Activated T-helper 1 cell treated with Interleukin-2 at 50 U/mL for 16 hours (primary cell): Measurements from ENCODE around the gene ST3GAL4.
"Not testable (repeated sequence)": the region's sequence is repeated elsewhere in the genome, so short reads cannot be mapped to it uniquely, and the experiment has no call there.

Experiments
- DNase-seq: peaks from one replicate; pipeline ENCODE4 v3.0.0-alpha.2; 2020; ENCODE audit warnings: low read depth

Gene ST3GAL4

GRCh38 chr11:126346586-126346940, 8.9 kb upstream of the ST3GAL4 start:
- no peak for DNase-seq

GRCh38 chr11:126346946-126347345, 8.5 kb upstream of the ST3GAL4 start:
- DNase-seq: not testable (repeated sequence)

GRCh38 chr11:126347751-126348668, 7.5 kb upstream of the ST3GAL4 start:
- DNase-seq: no peak

GRCh38 chr11:126348806-126349582, 6.5 kb upstream of the ST3GAL4 start:
- DNase-seq: no peak

GRCh38 chr11:126350836-126351235, 4.7 kb upstream of the ST3GAL4 start:
- no peak for DNase-seq

GRCh38 chr11:126352163-126352562, 3.3 kb upstream of the ST3GAL4 start:
- no peak for DNase-seq

- no peak for DNase-seq
These were observed 2.3 kb upstream of the ST3GAL4 start for GRCh38 chr11:126352934-126353801.

- DNase-seq: no peak
These were observed 709 bp upstream of the ST3GAL4 start for GRCh38 chr11:126354631-126355323.

- DNase-seq: no peak
These were observed 726 bp downstream of the ST3GAL4 start for GRCh38 chr11:126355926-126356897.

- DNase-seq: no peak
These were observed 1.8 kb downstream of the ST3GAL4 start for GRCh38 chr11:126357055-126357962.

GRCh38 chr11:126357969-126358762, 2.7 kb downstream of the ST3GAL4 start:
- no peak for DNase-seq

GRCh38 chr11:126358763-126359160, 3.3 kb downstream of the ST3GAL4 start:
- no peak for DNase-seq

GRCh38 chr11:126359431-126360048, 4.1 kb downstream of the ST3GAL4 start:
- DNase-seq: no peak

GRCh38 chr11:126360049-126360446, 4.6 kb downstream of the ST3GAL4 start:
- no peak for DNase-seq

GRCh38 chr11:126361400-126361799, 5.9 kb downstream of the ST3GAL4 start:
- DNase-seq: no peak

- no peak for DNase-seq
These were observed 7.6 kb downstream of the ST3GAL4 start for GRCh38 chr11:126362879-126363655.

GRCh38 chr11:126363706-126364248, 8.3 kb downstream of the ST3GAL4 start:
- DNase-seq: no peak
